ENCODE data around the gene FBXL17. TPM values are rescaled to one million over a fixed set of nuclear protein-coding genes. Genes with fewer than 3 reads are reported as not detected.

The FBXL17 gene
- total and polyA plus RNA-seq, 9 of the 15 experiments (the other 6 are each of a cell fraction or from before 2014, with no cell fraction given): 0.32 to 5.4 (median 1.8) TPM

- TF ChIP-seq HSF4 (CRISPR knock-in tag; IDR thresholded peaks at IDR 0.05; ENCODE audit: borderline replicate concordance) (no peak), FOSL1 (tag; conservative IDR thresholded peaks at IDR 0.05) (no peak)
Observed at GRCh38 chr5:107977550-107978071, 404.3 kb downstream of the FBXL17 start (continued).

GRCh38 chr5:107975568-107975967 lies 406.3 kb downstream of the FBXL17 start:
- in situ Hi-C loops (cut with MboI) (no loop called here), intact Hi-C loops (cut with micrococcal nuclease) (no loop called here)
- no peak for DNase-seq (ENCODE audit: extremely low read depth in 1 of 4, low spot score in 3 of 4)
- H3K9me3 ChIP-seq (replicated peaks; ENCODE audit: control insufficient read depth, insufficient read depth, low read depth, low read length): 0 out of 2 replicates have a peak, but pooled peaks cover 3% of the 10 kb centered on the region
- H3K9ac ChIP-seq (ENCODE audit: insufficient read depth in 1 of 2, low read depth in 2 of 2, low read length in 2 of 2): no peak overlapping the region
- H3K79me2 ChIP-seq (ENCODE audit: control insufficient read depth, insufficient read depth, low read length): no peaks in the 10 kb centered on the region
- H3K4me3 ChIP-seq: no peak overlapping the region
- no peak overlapping the region for H3K4me2 ChIP-seq (ENCODE audit: insufficient read depth, low read length)
- H3K9me1 ChIP-seq (ENCODE audit: control insufficient read depth, insufficient read depth, low read length): no peaks in the 10 kb centered on the region
- no peak for FAIRE-seq
- WGBS (ENCODE audit: insufficient coverage, low coverage, missing lambda C conversion rate): 0% methylated on average over 3 of the region's 3 CpGs
- CTCF ChIA-PET (ENCODE audit: low intra/inter-chr PET ratio): no interaction called here
- no peak overlapping the region for H2AFZ ChIP-seq (ENCODE audit: low read depth, low read length)
- no peaks in the 10 kb centered on the region for H4K20me1 ChIP-seq (replicated peaks; ENCODE audit: control insufficient read depth, insufficient read depth, low read length)
- H3K36me3 ChIP-seq (ENCODE audit: control insufficient read depth, insufficient read depth, low read length): no peaks in the 10 kb centered on the region
- POLR2A ChIA-PET: no interaction called here
- BruUV-seq (replicated peaks): no TSS peak
- no peak overlapping the region for H3K27ac ChIP-seq (ENCODE audit: extremely low read depth, low read depth, low read length)
- H3K4me1 ChIP-seq (replicated peaks in 1 of 2; ENCODE audit: control insufficient read depth in 2 of 2, insufficient read depth in 2 of 2, low read length in 2 of 2): no peaks in the 10 kb centered on the region
- ATAC-seq: no peak
- H3K27me3 ChIP-seq (ENCODE audit: control insufficient read depth in 2 of 2, insufficient read depth in 2 of 2, low read length in 2 of 2): no peaks in the 10 kb centered on the region
- TF ChIP-seq CHD7 (IDR thresholded peaks at IDR 0.05; ENCODE audit: low read depth, low read length) (no peak), CREB3L1 (IDR thresholded peaks at IDR 0.05; ENCODE audit: borderline replicate concordance, low read depth) (no peak), HNRNPLL (IDR thresholded peaks at IDR 0.05; ENCODE audit: low read depth, low read length, poor library complexity, severe bottlenecking) (no peak), FOXM1 (IDR thresholded peaks at IDR 0.05; ENCODE audit: low read depth) (no peak), FOXM1 (CRISPR knock-in tag; IDR thresholded peaks at IDR 0.05; ENCODE audit: low read depth) (no peak), NR4A1 (CRISPR knock-in tag; IDR thresholded peaks at IDR 0.05) (no peak), NR4A1 (tag; IDR thresholded peaks at IDR 0.05) (no peak)

Measured in K562 (cell line).